HepG2 (cell line): ENCODE results near the gene DTX2. TPM values are rescaled to one million over a fixed set of nuclear protein-coding genes. Genes with fewer than 3 reads are reported as not detected.

Experiments
- ATAC-seq: fragments of 200-7000 bp; cut with Tn5 transposase; 3 replicates; pipeline ENCODE4 v1.9.1; 2020; ENCODE audit warnings: mild to moderate bottlenecking, moderate library complexity
- BruUV-seq: library from RNA; stranded (reverse); fragments of 400-500 nt; replicated peaks from 2 replicates; lab custom pipeline; 2021; lab: Mats Ljungman, UMichigan
- CTCF ChIA-PET: fragments of 300-600 bp; formaldehyde crosslinking; extraction: SDS; loops from one replicate; lab custom pipeline; 2021; ENCODE audit warnings: low total read pairs, inconsistent platforms, low intra/inter-chr PET ratio; lab: Yijun Ruan, JAX
- POLR2A ChIA-PET: fragments of 350-600 bp; sonication (Branson Sonifier 250); formaldehyde crosslinking; loops from one replicate; lab custom pipeline; 2020; ENCODE audit warnings: antibody characterized with exemption, inconsistent platforms; lab: Yijun Ruan, JAX
- DNase-seq: peaks from one replicate; pipeline ENCODE4 v3.0.0-alpha.2; 2015; ENCODE audit warnings: low spot score
- FAIRE-seq: peaks from 3 replicates; lab custom pipeline; 2011; peaks lifted over from hg19 to GRCh38; lab: Jason Lieb, UNC
- H2AFZ ChIP-seq: one replicate; pipeline ENCODE4 v1.6.1; 2011; ENCODE audit warnings: low read length, inconsistent platforms
- H3K27ac ChIP-seq: fragments of 300-600 bp; 3 replicates; pipeline ENCODE4 v1.8.0; 2011; ENCODE audit warnings: mixed run types, mild to moderate bottlenecking, mixed read lengths, low read length, inconsistent platforms; ENCODE audit not compliant: insufficient read depth; ENCODE audit errors: extremely low read length
- H3K27me3 ChIP-seq, 2 experiments: fragments of 200-600 bp in 1 of 2; 2 replicates in 1 of 2; 3 replicates in 1 of 2; pipeline versions ENCODE4 v1.6.0 to v1.8.0; 2011; ENCODE audit warnings: low read length in 2 of 2, mild to moderate bottlenecking in 2 of 2, moderate library complexity in 2 of 2, inconsistent platforms in 1 of 2; ENCODE audit not compliant: insufficient read depth in 2 of 2, control insufficient read depth in 1 of 2
- H3K36me3 ChIP-seq, 2 experiments: fragments of 200-600 bp in 1 of 2; replicated peaks in 1 of 2; 2 replicates in 1 of 2; 3 replicates in 1 of 2; pipeline versions ENCODE4 v1.5.1 to v1.8.0; 2011; ENCODE audit warnings: low read length in 2 of 2, inconsistent platforms in 1 of 2; ENCODE audit not compliant: insufficient read depth in 2 of 2, control insufficient read depth in 1 of 2
- H3K4me1 ChIP-seq: 2 replicates; pipeline ENCODE4 v1.5.1; 2012; ENCODE audit warnings: low read length, inconsistent platforms; ENCODE audit not compliant: insufficient read depth
- H3K4me2 ChIP-seq: 2 replicates; pipeline ENCODE4 v1.6.0; 2011; ENCODE audit warnings: low read depth, low read length, inconsistent platforms
- H3K4me3 ChIP-seq, 3 experiments: fragments of 200-600 bp in 1 of 3; sonication (generic), shearing (Covaris generic) in 1 of 3; replicated peaks in 1 of 3; 2 replicates each; pipeline ENCODE4 v1.5.1; 2011 to 2016; ENCODE audit warnings: low read length in 3 of 3, inconsistent platforms in 2 of 3, low read depth in 2 of 3, mild to moderate bottlenecking in 2 of 3, control low read depth in 1 of 3, mixed read lengths in 1 of 3; ENCODE audit not compliant: insufficient read depth in 1 of 3
- H3K79me2 ChIP-seq: one replicate; pipeline ENCODE4 v1.6.1; 2011; ENCODE audit warnings: low read length, inconsistent platforms; ENCODE audit not compliant: insufficient read depth
- H3K9ac ChIP-seq: 2 replicates; pipeline ENCODE4 v1.6.0; 2011; ENCODE audit warnings: mild to moderate bottlenecking, low read depth, low read length, inconsistent platforms; ENCODE audit not compliant: insufficient read depth
- H3K9me3 ChIP-seq: 2 replicates; pipeline ENCODE4 v1.5.1; 2012; ENCODE audit warnings: mild to moderate bottlenecking, low read length
- H4K20me1 ChIP-seq: 2 replicates; pipeline ENCODE4 v1.6.0; 2011; ENCODE audit warnings: inconsistent platforms, mild to moderate bottlenecking, low read length, moderate library complexity; ENCODE audit not compliant: insufficient read depth
- CCAR2 ChIP-seq: fragments of 200-400 bp; formaldehyde crosslinking; optimal IDR thresholded peaks from 2 replicates; pipeline ENCODE3; 2018; ENCODE audit warnings: low read depth, mild to moderate bottlenecking, low read length, moderate library complexity
- FOXK2 ChIP-seq: fragments of 450-650 bp; IDR thresholded peaks from 2 replicates; pipeline ENCODE4 v1.6.1; 2016
- GMEB2 ChIP-seq: IDR thresholded peaks from 2 replicates; pipeline ENCODE4 v1.6.1; 2016; ENCODE audit warnings: missing biosample characterization, missing genetic modification reagents, low read depth
- IRF9 ChIP-seq: sonication (generic); formaldehyde crosslinking; IDR thresholded peaks from 2 replicates; pipeline ENCODE4 v1.8.0; 2022; ENCODE audit warnings: missing genetic modification reagents, mild to moderate bottlenecking, borderline replicate concordance
- JDP2 ChIP-seq: sonication (generic); formaldehyde crosslinking; IDR thresholded peaks from 2 replicates; pipeline ENCODE4 v1.8.1; 2022; ENCODE audit warnings: missing genetic modification reagents, borderline replicate concordance
- MYC ChIP-seq: sonication (generic); formaldehyde crosslinking; IDR thresholded peaks from 2 replicates; pipeline ENCODE4 v1.9.0; 2021; ENCODE audit warnings: missing genetic modification reagents, borderline replicate concordance
- RAD51 ChIP-seq: fragments of 450-650 bp; IDR thresholded peaks from 2 replicates; pipeline ENCODE4 v1.6.1; 2016; ENCODE audit warnings: borderline replicate concordance
- RCOR2 ChIP-seq: IDR thresholded peaks from 2 replicates; pipeline ENCODE4 v1.6.1; 2016; ENCODE audit warnings: missing biosample characterization, missing genetic modification reagents
- REST ChIP-seq, 2 experiments: IDR thresholded peaks; 2 replicates each; pipeline ENCODE4 v1.6.1; 2011 to 2012; ENCODE audit warnings: low read length in 2 of 2, borderline replicate concordance in 1 of 2, low read depth in 1 of 2, mild to moderate bottlenecking in 1 of 2, moderate library complexity in 1 of 2
- RORA ChIP-seq: sonication (generic); formaldehyde crosslinking; IDR thresholded peaks from 2 replicates; pipeline ENCODE4 v1.5.0; 2020; ENCODE audit warnings: mild to moderate bottlenecking, missing genetic modification reagents, moderate library complexity
- SATB2 ChIP-seq: sonication (generic); formaldehyde crosslinking; IDR thresholded peaks from 2 replicates; pipeline ENCODE4 v1.5.0; 2020; ENCODE audit warnings: missing genetic modification reagents
- SNAPC5 ChIP-seq: sonication (generic); formaldehyde crosslinking; IDR thresholded peaks from 2 replicates; pipeline ENCODE4 v1.8.1; 2023; ENCODE audit warnings: mild to moderate bottlenecking, missing genetic modification reagents, borderline replicate concordance
- SP4 ChIP-seq: sonication (generic); formaldehyde crosslinking; IDR thresholded peaks from 2 replicates; pipeline ENCODE4 v1.8.1; 2023; ENCODE audit warnings: mild to moderate bottlenecking, missing genetic modification reagents
- WGBS: methylation state at CpG from one replicate; pipeline ENCODE4 v1.1.6; 2017; ENCODE audit warnings: low lambda C conversion rate; 5-methylcytosine and 5-hydroxymethylcytosine counted together
- in situ Hi-C: cut with HindIII; loops from 2 replicates; pipeline ENCODE4 v1.10.0; 2017; ENCODE audit warnings: low pct_unique_long_range_greater_than_20kb; ENCODE audit not compliant: extremely low pct_ligation_motif_present
- intact Hi-C: fragments of 100-400 bp; cut with micrococcal nuclease; formaldehyde crosslinking; loops from one replicate; pipeline ENCODE4 v1.10.0; 2022; ENCODE audit not compliant: unreplicated experiment
- polyA plus RNA-seq, 8 experiments: library from polyadenylated mRNA; depleted of rRNA in 3 of 8; stranded (reverse) in 7 of 8; unstranded in 1 of 8; fragments of >200 nt; fragmentation: Illumina TruSeq in 4 of 8; extraction: Trizol in 4 of 8; gene quantifications; 2 replicates each; pipeline versions ENCODE4 v1.2.1 to v1.2.3, GENCODE V29; 2011 to 2016; ENCODE audit warnings: low read depth in 4 of 8, missing spikeins in 1 of 8, mixed read lengths in 1 of 8; ENCODE audit not compliant: insufficient read depth in 1 of 8
- total RNA-seq, 5 experiments: library from RNA; depleted of rRNA; stranded (reverse); fragments of >200 nt; fragmentation: Illumina TruSeq; extraction: Trizol; gene quantifications; 2 replicates each; pipeline ENCODE4 v1.2.3, GENCODE V29; 2016; ENCODE audit warnings: low read depth in 1 of 5

The DTX2 gene
- total and polyA plus RNA-seq, 2 of the 13 experiments (the other 11 are each of a cell fraction or from before 2014, with no cell fraction given): 5.5 to 6.2 TPM

- no peaks in the 10 kb centered on the region for H4K20me1 ChIP-seq
- DNase-seq: no peak
- H3K4me2 ChIP-seq: no peak within 1 kb of the TSS; the same call in 1 of the 2 replicates
- intact Hi-C loops: no loop called here
- WGBS: 61% methylated on average over 9 of the region's 10 CpGs
- in situ Hi-C loops: no loop called here
- FAIRE-seq: no peak
- no peak; the same call in 2 of the 3 replicates for ATAC-seq
- H2AFZ ChIP-seq: no peak within 1 kb of the TSS
- peaks cover 5 to 24% of the 10 kb centered on the region in 2 experiments; a peak in 3 of 5 replicates for H3K27me3 ChIP-seq
- H3K4me1 ChIP-seq: peaks cover 19% of the 10 kb centered on the region; the same call in 1 of the 2 replicates
- no peak within 1 kb of the TSS for H3K4me3 ChIP-seq
- TF ChIP-seq FOXK2 (no peak), MYC (CRISPR knock-in tag) (no peak), RCOR2 (CRISPR knock-in tag) (no peak), RORA (no peak), IRF9 (CRISPR knock-in tag) (no peak), JDP2 (CRISPR knock-in tag) (no peak), RAD51 (no peak), CCAR2 (no peak), SNAPC5 (CRISPR knock-in tag) (no peak), GMEB2 (CRISPR knock-in tag) (no peak), REST (IDR thresholded peaks at IDR 0.05; ENCODE audit: borderline replicate concordance in 1 of 2, low read depth in 1 of 2, low read length in 2 of 2) (no peak), SP4 (CRISPR knock-in tag) (no peak), SATB2 (CRISPR knock-in tag) (no peak)
- TF ChIP-seq, all 625 proteins: peak for 0
- ChIA-PET CTCF (no interaction called here), POLR2A (no interaction called here)
- no TSS peak for BruUV-seq
- Histone ChIP-seq H3K9ac (no peak within 1 kb of the TSS), H3K27ac (no peak within 1 kb of the TSS), H3K79me2 (no peaks in the 10 kb centered on the region), H3K36me3 (no peaks in the 10 kb centered on the region), H3K9me3 (no peaks in the 10 kb centered on the region)
Measured at GRCh38 chr7:76424413-76425111, 36.9 kb upstream of the DTX2 start, which contains the start of gene ZP3. Gene ZP3 (plus strand): TSS chr7:76424950. CDS start chr7:76424965, 15 bp downstream.
